ENCODE results near the gene SLC46A1. TPM values are rescaled to one million over a fixed set of nuclear protein-coding genes. Genes with fewer than 3 reads are reported as not detected.

SLC46A1 gene
- total RNA-seq, 1 donor from 2014 or later, result 7.4 TPM

DNA sequence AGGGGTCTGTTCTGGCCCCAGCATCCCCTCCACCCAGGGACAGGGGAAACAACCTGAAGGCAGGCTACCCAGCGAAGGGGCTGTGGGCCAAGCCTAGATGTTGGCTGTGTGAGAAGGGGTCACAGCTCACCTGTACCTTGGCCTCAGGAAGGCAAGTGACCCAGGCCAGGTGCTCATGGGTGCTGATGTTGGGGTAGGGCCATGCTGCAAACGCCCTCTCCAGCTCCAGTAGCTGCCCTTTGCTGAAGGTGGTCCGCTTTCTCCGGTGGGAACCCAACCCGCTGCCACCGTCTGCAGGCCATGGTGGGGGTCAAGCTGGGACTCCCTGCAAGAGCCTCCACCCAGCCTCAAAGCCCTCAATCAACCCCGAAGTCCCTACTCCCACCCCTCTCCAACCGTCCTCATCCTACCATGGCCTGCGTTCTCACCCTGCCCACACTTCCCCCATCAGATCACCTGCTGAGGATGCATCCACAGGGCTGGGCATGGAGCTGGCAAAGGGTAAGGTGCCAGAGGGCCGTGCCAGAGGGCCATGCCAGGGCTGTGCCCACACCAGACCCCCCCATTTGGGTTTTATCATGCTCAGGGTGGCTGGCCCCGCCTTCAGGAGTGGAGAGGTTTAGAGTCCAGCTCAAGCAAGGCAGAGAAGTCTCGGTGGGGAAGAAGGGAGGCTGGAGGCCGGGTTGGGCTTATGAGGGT lies 41.2 kb downstream of the SLC46A1 start, which contains the start of gene SEBOX:
Gene SEBOX (minus strand): TSS at position 535 of the 699 bp plus-strand sequence. CDS start 48 bp downstream, at position 487.
- Histone ChIP-seq H3K4me1 (ENCODE audit: insufficient read depth, low read length) (no peaks in the 10 kb centered on the region), H3K9ac (ENCODE audit: low read length) (no peak within 1 kb of the TSS), H2AFZ (ENCODE audit: low read depth, low read length) (no peak within 1 kb of the TSS), H3K9me3 (ENCODE audit: insufficient read depth, low read depth, low read length) (no peaks in the 10 kb centered on the region), H4K20me1 (ENCODE audit: insufficient read depth, low read length) (no peaks in the 10 kb centered on the region), H3K27me3 (ENCODE audit: insufficient read depth, low read length) (no peaks in the 10 kb centered on the region), H3K4me3 (ENCODE audit: insufficient read depth, low read depth, low read length) (no peak within 1 kb of the TSS), H3K79me2 (ENCODE audit: insufficient read depth, low read length) (no peaks in the 10 kb centered on the region), H3K27ac (ENCODE audit: low read depth, low read length) (no peak within 1 kb of the TSS), H3K4me2 (ENCODE audit: low read length) (no peak within 1 kb of the TSS), H3K36me3 (ENCODE audit: insufficient read depth, low read length) (peaks cover 20% of the 10 kb centered on the region)
- no peak for DNase-seq (ENCODE audit: low read depth)
- no peak for TF ChIP-seq EZH2 (IDR thresholded peaks at IDR 0.05; ENCODE audit: insufficient read depth, low read length)
- TF ChIP-seq CTCF (IDR thresholded peaks at IDR 0.05; ENCODE audit: insufficient read depth, low read depth, low read length), result no peak
- peaks cover 2% of the 10 kb centered on the region for H3K4me1 Mint-ChIP-seq (ENCODE audit: low read depth, unreplicated experiment)
- H3K36me3 Mint-ChIP-seq (ENCODE audit: low read depth, unreplicated experiment), result peaks cover 13% of the 10 kb centered on the region
- no peak within 1 kb of the TSS for H3K27ac Mint-ChIP-seq (ENCODE audit: unreplicated experiment)
- no peaks in the 10 kb centered on the region for H3K27me3 Mint-ChIP-seq (ENCODE audit: low read depth, unreplicated experiment)
- H3K4me3 Mint-ChIP-seq (ENCODE audit: unreplicated experiment), result no peak within 1 kb of the TSS
- H3K9me3 Mint-ChIP-seq (ENCODE audit: unreplicated experiment), result no peaks in the 10 kb centered on the region
- no peak for FAIRE-seq

GRCh38 chr17:28363776-28364650 lies 42.0 kb downstream of the SLC46A1 start:
- Histone ChIP-seq H3K4me2 (ENCODE audit: low read length) (no peak overlapping the region), H3K9ac (ENCODE audit: low read length) (no peak overlapping the region), H3K9me3 (ENCODE audit: insufficient read depth, low read depth, low read length) (no peaks in the 10 kb centered on the region), H3K79me2 (ENCODE audit: insufficient read depth, low read length) (peaks cover 3% of the 10 kb centered on the region), H3K4me1 (ENCODE audit: insufficient read depth, low read length) (no peaks in the 10 kb centered on the region), H3K36me3 (ENCODE audit: insufficient read depth, low read length) (peaks cover 24% of the 10 kb centered on the region), H3K4me3 (ENCODE audit: insufficient read depth, low read depth, low read length) (no peak overlapping the region), H3K27me3 (ENCODE audit: insufficient read depth, low read length) (no peaks in the 10 kb centered on the region), H2AFZ (ENCODE audit: low read depth, low read length) (no peak overlapping the region), H4K20me1 (ENCODE audit: insufficient read depth, low read length) (no peaks in the 10 kb centered on the region), H3K27ac (ENCODE audit: low read depth, low read length) (no peak overlapping the region)
- Mint-ChIP-seq H3K9me3 (ENCODE audit: unreplicated experiment) (no peaks in the 10 kb centered on the region), H3K4me3 (ENCODE audit: unreplicated experiment) (no peak overlapping the region), H3K27me3 (ENCODE audit: low read depth, unreplicated experiment) (no peaks in the 10 kb centered on the region), H3K4me1 (ENCODE audit: low read depth, unreplicated experiment) (no peaks in the 10 kb centered on the region), H3K27ac (ENCODE audit: unreplicated experiment) (no peak overlapping the region), H3K36me3 (ENCODE audit: low read depth, unreplicated experiment) (peaks cover 13% of the 10 kb centered on the region)
- no peak for DNase-seq (ENCODE audit: low read depth)
- FAIRE-seq, result no peak
- TF ChIP-seq CTCF (IDR thresholded peaks at IDR 0.05; ENCODE audit: insufficient read depth, low read depth, low read length), result no peak
- no peak for TF ChIP-seq EZH2 (IDR thresholded peaks at IDR 0.05; ENCODE audit: insufficient read depth, low read length)
